ENCODE results near the gene ZNF584.

GRCh38 chr19:58374200-58374599 is 34.2 kb upstream of the ZNF584 start:
- TF ChIP-seq CTCF (IDR thresholded peaks at IDR 0.05; ENCODE audit: poor library complexity, severe bottlenecking) (no peak), MXI1 (conservative IDR thresholded peaks at IDR 0.05; ENCODE audit: poor library complexity, severe bottlenecking) (no peak), EZH2 (IDR thresholded peaks at IDR 0.05; ENCODE audit: borderline replicate concordance, insufficient read depth, low read length, poor library complexity, severe bottlenecking) (no peak), SMC3 (conservative IDR thresholded peaks at IDR 0.05; ENCODE audit: poor library complexity) (no peak), EP300 (conservative IDR thresholded peaks at IDR 0.05; ENCODE audit: poor library complexity, severe bottlenecking) (no peak)

Measured in neural cell (in vitro differentiated cells).